Measurements from ENCODE around the gene TGFA.

- no peak for TF ChIP-seq CTCF (optimal IDR thresholded peaks at IDR 0.05 in 1 of 3, IDR thresholded peaks at IDR 0.05 in 1 of 3, conservative IDR thresholded peaks at IDR 0.05 in 1 of 3; ENCODE audit: extremely low read depth in 1 of 3, insufficient read depth in 2 of 3, low read length in 3 of 3)
- TF ChIP-seq EZH2 (IDR thresholded peaks at IDR 0.05; ENCODE audit: low read length), result no peak
Observed at GRCh38 chr2:70412294-70413070, 141.1 kb downstream of the TGFA start.
